GM21723 (cell line): Measurements from ENCODE around the gene PPP1R1A.

ENCODE experiments used
- ATAC-seq: cut with Tn5 transposase; IDR thresholded peaks from one replicate; pipeline ENCODE4 v1.9.1; 2021; ENCODE audit warnings: mild to moderate bottlenecking, moderate library complexity; ENCODE audit not compliant: unreplicated experiment

The PPP1R1A gene

GRCh38 chr12:54588110-54588889 lies at the start of gene PPP1R1A:
Gene PPP1R1A (minus strand): TSS chr12:54588659. CDS start chr12:54588488, 171 bp downstream.
- ATAC-seq: no peak

- ATAC-seq: no peak
Observed at GRCh38 chr12:54634795-54635194, 46.3 kb upstream of the PPP1R1A start, which contains the start of gene LACRT. Gene LACRT (minus strand): TSS chr12:54634895. CDS start chr12:54634841, 54 bp downstream.

- no peak for ATAC-seq
Observed at GRCh38 chr12:54631988-54632728, 43.7 kb upstream of the PPP1R1A start.

- no peak for ATAC-seq
Observed at GRCh38 chr12:54631551-54631950, 43.1 kb upstream of the PPP1R1A start.

- ATAC-seq: no peak
Observed at GRCh38 chr12:54629925-54630324, 41.5 kb upstream of the PPP1R1A start.

GRCh38 chr12:54628186-54628846 lies 39.9 kb upstream of the PPP1R1A start:
- ATAC-seq: no peak

- ATAC-seq: no peak
Observed at GRCh38 chr12:54627304-54627703, 38.8 kb upstream of the PPP1R1A start.

- ATAC-seq: no peak
Observed at GRCh38 chr12:54625598-54625997, 37.1 kb upstream of the PPP1R1A start.

- no peak for ATAC-seq
Observed at GRCh38 chr12:54624315-54625279, 36.1 kb upstream of the PPP1R1A start.

- no peak for ATAC-seq
Observed at GRCh38 chr12:54622463-54623183, 34.2 kb upstream of the PPP1R1A start.

- no peak for ATAC-seq
Observed at GRCh38 chr12:54616933-54617680, 28.6 kb upstream of the PPP1R1A start.

- no peak for ATAC-seq
Observed at GRCh38 chr12:54612225-54612750, 23.8 kb upstream of the PPP1R1A start.

- no peak for ATAC-seq
Observed at GRCh38 chr12:54611715-54612149, 23.3 kb upstream of the PPP1R1A start.

- no peak for ATAC-seq
Observed at GRCh38 chr12:54608769-54609168, 20.3 kb upstream of the PPP1R1A start.

GRCh38 chr12:54608156-54608555 lies 19.7 kb upstream of the PPP1R1A start:
- no peak for ATAC-seq

GRCh38 chr12:54606556-54606955 lies 18.1 kb upstream of the PPP1R1A start:
- no peak for ATAC-seq

GRCh38 chr12:54605138-54605970 lies 16.9 kb upstream of the PPP1R1A start:
- ATAC-seq: no peak

GRCh38 chr12:54604436-54604835 lies 16.0 kb upstream of the PPP1R1A start:
- no peak for ATAC-seq
